Measurements from ENCODE around the gene TMC1.
A peak's percentile ranks its signal among the peaks of the same experiment; 100 is the strongest.

The TMC1 gene

DNA sequence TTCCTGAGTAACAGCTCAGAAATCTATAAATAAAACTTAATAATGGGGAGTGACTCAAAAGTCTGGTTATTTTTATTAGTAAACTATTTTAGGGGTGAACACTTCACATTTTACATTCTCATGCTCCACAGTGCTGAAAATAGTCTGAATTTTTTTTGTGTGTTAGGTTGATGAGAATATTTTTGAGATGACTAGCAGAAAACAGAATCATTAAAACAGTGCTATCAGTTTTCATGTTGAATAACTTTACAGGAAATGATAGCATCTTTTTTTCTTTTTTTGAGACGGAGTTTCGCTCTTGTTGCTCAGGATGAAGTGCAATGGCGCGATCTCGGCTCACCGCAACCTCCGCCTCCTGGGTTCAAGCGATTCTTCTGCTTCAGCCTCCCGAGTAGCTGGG, 60.3 kb downstream of the TMC1 start:
- H3K4me3 ChIP-seq (ENCODE audit: low read depth in 1 of 2, low read length in 2 of 2): no peak overlapping the region
- no peak overlapping the region for H3K9ac ChIP-seq (ENCODE audit: low read depth, low read length)
- no peaks in the 10 kb centered on the region for H3K36me3 ChIP-seq (ENCODE audit: insufficient read depth, low read length)
- H3K79me2 ChIP-seq (ENCODE audit: insufficient read depth, low read length): no peaks in the 10 kb centered on the region
- no peaks in the 10 kb centered on the region for H3K9me3 ChIP-seq (ENCODE audit: insufficient read depth, low read length, severe bottlenecking)
- H3K27ac ChIP-seq (ENCODE audit: low read length): no peak overlapping the region
- TF ChIP-seq EZH2 (IDR thresholded peaks at IDR 0.05; ENCODE audit: borderline replicate concordance, low read depth, low read length, severe bottlenecking): no peak
- TF ChIP-seq, protein P1, sequence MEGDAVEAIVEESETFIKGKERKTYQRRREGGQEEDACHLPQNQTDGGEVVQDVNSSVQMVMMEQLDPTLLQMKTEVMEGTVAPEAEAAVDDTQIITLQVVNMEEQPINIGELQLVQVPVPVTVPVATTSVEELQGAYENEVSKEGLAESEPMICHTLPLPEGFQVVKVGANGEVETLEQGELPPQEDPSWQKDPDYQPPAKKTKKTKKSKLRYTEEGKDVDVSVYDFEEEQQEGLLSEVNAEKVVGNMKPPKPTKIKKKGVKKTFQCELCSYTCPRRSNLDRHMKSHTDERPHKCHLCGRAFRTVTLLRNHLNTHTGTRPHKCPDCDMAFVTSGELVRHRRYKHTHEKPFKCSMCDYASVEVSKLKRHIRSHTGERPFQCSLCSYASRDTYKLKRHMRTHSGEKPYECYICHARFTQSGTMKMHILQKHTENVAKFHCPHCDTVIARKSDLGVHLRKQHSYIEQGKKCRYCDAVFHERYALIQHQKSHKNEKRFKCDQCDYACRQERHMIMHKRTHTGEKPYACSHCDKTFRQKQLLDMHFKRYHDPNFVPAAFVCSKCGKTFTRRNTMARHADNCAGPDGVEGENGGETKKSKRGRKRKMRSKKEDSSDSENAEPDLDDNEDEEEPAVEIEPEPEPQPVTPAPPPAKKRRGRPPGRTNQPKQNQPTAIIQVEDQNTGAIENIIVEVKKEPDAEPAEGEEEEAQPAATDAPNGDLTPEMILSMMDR (IDR thresholded peaks at IDR 0.05; ENCODE audit: borderline replicate concordance, extremely low read depth, low read length, poor library complexity, severe bottlenecking): no peak
- H3K27me3 ChIP-seq (ENCODE audit: insufficient read depth, low read length, poor library complexity): peaks cover 3% of the 10 kb centered on the region
- no peaks in the 10 kb centered on the region for H4K20me1 ChIP-seq (ENCODE audit: insufficient read depth, low read length)
- no peak for DNase-seq
- H3K4me1 ChIP-seq (ENCODE audit: insufficient read depth, low read length): no peaks in the 10 kb centered on the region
- ATAC-seq (ENCODE audit: insufficient read depth, low read depth): no peak
- no peak overlapping the region for H2AFZ ChIP-seq (ENCODE audit: low read depth, low read length)
- H3K4me2 ChIP-seq (ENCODE audit: insufficient read depth, low read length): no peak overlapping the region

DNA sequence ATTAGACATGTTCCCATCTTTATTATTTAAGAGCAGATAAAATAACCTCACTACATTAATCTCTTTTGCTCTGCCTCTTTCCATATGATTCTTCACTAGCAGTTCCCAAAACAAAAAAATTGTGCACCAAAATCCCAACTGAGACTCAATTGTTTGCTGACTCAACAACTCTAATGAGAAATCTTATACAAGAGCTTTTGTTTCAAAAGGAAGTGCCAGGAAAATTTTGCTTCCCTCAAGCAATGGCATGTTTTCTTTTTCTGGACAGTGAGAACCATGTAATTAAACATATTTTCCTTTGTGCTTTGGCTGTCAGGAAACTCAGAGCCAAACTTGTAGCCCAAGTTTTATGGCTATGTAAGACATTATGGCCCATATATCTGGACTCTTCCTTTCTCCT, 62.0 kb downstream of the TMC1 start:
- Histone ChIP-seq H3K27me3 (ENCODE audit: insufficient read depth, low read length, poor library complexity) (peaks cover 3% of the 10 kb centered on the region), H3K36me3 (ENCODE audit: insufficient read depth, low read length) (no peaks in the 10 kb centered on the region), H4K20me1 (ENCODE audit: insufficient read depth, low read length) (no peaks in the 10 kb centered on the region), H3K79me2 (ENCODE audit: insufficient read depth, low read length) (no peaks in the 10 kb centered on the region), H3K4me1 (ENCODE audit: insufficient read depth, low read length) (no peaks in the 10 kb centered on the region), H2AFZ (ENCODE audit: low read depth, low read length) (no peak overlapping the region), H3K9ac (ENCODE audit: low read depth, low read length) (no peak overlapping the region), H3K4me2 (ENCODE audit: insufficient read depth, low read length) (no peak overlapping the region), H3K9me3 (ENCODE audit: insufficient read depth, low read length, severe bottlenecking) (no peaks in the 10 kb centered on the region), H3K4me3 (ENCODE audit: low read depth in 1 of 2, low read length in 2 of 2) (no peak overlapping the region), H3K27ac (ENCODE audit: low read length) (no peak overlapping the region)
- ATAC-seq (ENCODE audit: insufficient read depth, low read depth) (no peak), DNase-seq (no peak)
- TF ChIP-seq, protein P1 (IDR thresholded peaks at IDR 0.05; ENCODE audit: borderline replicate concordance, extremely low read depth, low read length, poor library complexity, severe bottlenecking): no peak
- no peak for TF ChIP-seq EZH2 (IDR thresholded peaks at IDR 0.05; ENCODE audit: borderline replicate concordance, low read depth, low read length, severe bottlenecking)

DNA sequence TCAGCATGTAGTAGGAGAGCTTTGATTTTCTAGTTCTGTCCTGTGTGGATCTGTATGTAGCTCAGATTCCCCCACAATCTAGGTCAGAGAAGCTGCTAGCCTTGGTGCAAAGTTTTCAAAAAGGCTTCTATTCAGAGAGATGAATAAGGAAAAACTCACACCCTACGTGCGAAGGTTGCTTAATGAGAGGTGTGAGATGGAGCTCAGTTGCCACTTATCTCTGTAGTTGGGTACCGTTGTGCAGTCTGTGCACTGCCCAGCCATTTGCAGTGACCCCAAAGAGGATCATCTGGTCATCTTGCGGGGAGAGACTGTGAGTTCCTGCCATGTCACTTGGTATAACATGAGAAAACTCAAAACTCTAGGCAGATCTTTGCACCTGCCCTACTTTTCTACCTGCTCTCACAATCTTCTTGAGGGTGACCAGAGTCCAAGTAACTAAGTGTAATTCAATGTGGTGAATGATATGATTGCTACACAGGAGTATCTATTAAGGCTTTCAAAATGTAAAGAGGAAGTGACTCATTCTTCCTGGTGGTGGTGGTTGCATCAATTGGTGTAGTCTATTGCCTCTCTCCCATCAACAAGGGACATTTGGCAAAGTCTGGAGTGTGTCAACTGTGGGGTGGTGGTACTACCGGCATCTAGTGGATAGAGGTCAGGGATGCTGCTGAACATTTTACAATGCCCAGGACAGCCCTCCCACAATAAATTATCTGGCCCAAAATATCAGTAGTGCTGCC, 65.2 kb downstream of the TMC1 start:
- Histone ChIP-seq H3K9ac (ENCODE audit: low read depth, low read length) (no peak overlapping the region), H3K27ac (ENCODE audit: low read length) (no peak overlapping the region), H3K4me2 (ENCODE audit: insufficient read depth, low read length) (no peak overlapping the region), H2AFZ (ENCODE audit: low read depth, low read length) (no peak overlapping the region), H3K36me3 (ENCODE audit: insufficient read depth, low read length) (no peaks in the 10 kb centered on the region), H3K4me3 (ENCODE audit: low read depth in 1 of 2, low read length in 2 of 2) (no peak overlapping the region), H3K27me3 (ENCODE audit: insufficient read depth, low read length, poor library complexity) (peaks cover 3% of the 10 kb centered on the region), H3K4me1 (ENCODE audit: insufficient read depth, low read length) (no peaks in the 10 kb centered on the region), H3K9me3 (ENCODE audit: insufficient read depth, low read length, severe bottlenecking) (no peaks in the 10 kb centered on the region), H4K20me1 (ENCODE audit: insufficient read depth, low read length) (no peaks in the 10 kb centered on the region), H3K79me2 (ENCODE audit: insufficient read depth, low read length) (no peaks in the 10 kb centered on the region)
- ATAC-seq (ENCODE audit: insufficient read depth, low read depth): peak; percentile 35; the same call in 1 of the 3 replicates
- TF ChIP-seq, protein P1 (IDR thresholded peaks at IDR 0.05; ENCODE audit: borderline replicate concordance, extremely low read depth, low read length, poor library complexity, severe bottlenecking): no peak
- TF ChIP-seq EZH2 (IDR thresholded peaks at IDR 0.05; ENCODE audit: borderline replicate concordance, low read depth, low read length, severe bottlenecking): no peak
- no peak for DNase-seq
